Measurements from ENCODE around the gene COPS8.

DNA sequence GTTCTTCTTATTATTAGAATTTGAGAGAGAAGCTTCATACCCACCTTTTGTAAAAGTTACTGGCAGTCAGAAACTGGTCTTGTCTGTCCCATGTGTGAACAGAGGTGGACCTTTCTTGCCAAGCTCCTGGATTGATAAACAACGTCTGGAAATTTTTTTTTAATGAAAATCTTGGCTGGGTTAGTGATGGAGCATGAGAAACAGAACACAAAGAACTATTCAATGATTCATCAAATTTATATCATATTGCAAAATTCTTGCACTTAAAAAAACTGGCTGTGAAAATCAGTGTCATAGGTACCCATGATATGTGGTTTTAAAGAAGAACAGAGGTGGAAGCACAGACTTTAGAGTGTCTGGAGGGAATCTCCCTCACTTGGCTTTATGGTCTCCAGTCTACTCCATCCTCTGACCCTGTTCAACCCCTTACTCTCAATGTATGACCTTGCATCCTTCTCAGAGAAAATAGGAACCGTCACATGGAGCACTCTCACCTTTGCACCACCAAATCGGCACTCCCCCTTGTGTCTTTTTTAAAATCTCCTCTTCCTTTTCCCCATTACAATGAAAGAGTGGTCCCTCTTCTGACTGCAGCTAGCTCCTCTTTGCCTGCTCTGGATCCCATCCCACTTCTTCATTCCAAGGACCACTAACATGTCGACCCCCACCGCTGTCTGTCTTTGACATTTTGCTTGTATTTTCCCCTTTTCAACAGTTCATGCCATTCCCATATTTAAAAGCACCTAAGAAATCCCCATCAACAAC lies 58.2 kb downstream of the COPS8 start:
- TF ChIP-seq NRF1 (IDR thresholded peaks at IDR 0.05; ENCODE audit: low read depth, low read length) = no peak
- TF ChIP-seq, protein P1, sequence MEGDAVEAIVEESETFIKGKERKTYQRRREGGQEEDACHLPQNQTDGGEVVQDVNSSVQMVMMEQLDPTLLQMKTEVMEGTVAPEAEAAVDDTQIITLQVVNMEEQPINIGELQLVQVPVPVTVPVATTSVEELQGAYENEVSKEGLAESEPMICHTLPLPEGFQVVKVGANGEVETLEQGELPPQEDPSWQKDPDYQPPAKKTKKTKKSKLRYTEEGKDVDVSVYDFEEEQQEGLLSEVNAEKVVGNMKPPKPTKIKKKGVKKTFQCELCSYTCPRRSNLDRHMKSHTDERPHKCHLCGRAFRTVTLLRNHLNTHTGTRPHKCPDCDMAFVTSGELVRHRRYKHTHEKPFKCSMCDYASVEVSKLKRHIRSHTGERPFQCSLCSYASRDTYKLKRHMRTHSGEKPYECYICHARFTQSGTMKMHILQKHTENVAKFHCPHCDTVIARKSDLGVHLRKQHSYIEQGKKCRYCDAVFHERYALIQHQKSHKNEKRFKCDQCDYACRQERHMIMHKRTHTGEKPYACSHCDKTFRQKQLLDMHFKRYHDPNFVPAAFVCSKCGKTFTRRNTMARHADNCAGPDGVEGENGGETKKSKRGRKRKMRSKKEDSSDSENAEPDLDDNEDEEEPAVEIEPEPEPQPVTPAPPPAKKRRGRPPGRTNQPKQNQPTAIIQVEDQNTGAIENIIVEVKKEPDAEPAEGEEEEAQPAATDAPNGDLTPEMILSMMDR (IDR thresholded peaks at IDR 0.05) = no peak
- no peak for TF ChIP-seq JUND (IDR thresholded peaks at IDR 0.05)
- TF ChIP-seq MXI1 (IDR thresholded peaks at IDR 0.05; ENCODE audit: low read depth, low read length) = no peak

All from SK-N-SH (cell line).